Activated T-cell treated with anti-CD3 and anti-CD28 coated beads, Interleukin-2, amount 50 U/mL, for 4 hours (primary cell): Measurements from ENCODE around the gene RYR3. TPM values are rescaled to one million over a fixed set of nuclear protein-coding genes. Genes with fewer than 3 reads are reported as not detected.

Experiments used
- ATAC-seq, 2 donors: fragments of 200-7000 bp; cut with Tn5 transposase; one replicate each; pipeline ENCODE4 v1.10.0; 2021
- DNase-seq: peaks from one replicate; pipeline ENCODE4 v3.0.0-alpha.2; 2020
- H3K27me3 Mint-ChIP-seq: one replicate; pipeline ENCODE4 v1.8.0; 2021; ENCODE audit warnings: low read depth, mixed read lengths
- H3K36me3 Mint-ChIP-seq: one replicate; pipeline ENCODE4 v1.8.0; 2022; ENCODE audit warnings: mixed read lengths; ENCODE audit not compliant: insufficient read depth
- H3K4me1 Mint-ChIP-seq: one replicate; pipeline ENCODE4 v1.8.0; 2021; ENCODE audit warnings: low read depth, mixed read lengths
- H3K4me3 Mint-ChIP-seq: one replicate; pipeline ENCODE4 v1.8.0; 2021; ENCODE audit warnings: mild to moderate bottlenecking, moderate library complexity, mixed read lengths
- H3K9me3 Mint-ChIP-seq: one replicate; pipeline ENCODE4 v1.8.0; 2021; ENCODE audit warnings: mixed read lengths
- total RNA-seq, 3 donors: library from RNA; stranded (reverse); gene quantifications; one replicate each; pipeline ENCODE4 v1.2.1, GENCODE V29; 2021

The RYR3 gene
- total RNA-seq, 3 donors from 2014 or later: not detected

DNA sequence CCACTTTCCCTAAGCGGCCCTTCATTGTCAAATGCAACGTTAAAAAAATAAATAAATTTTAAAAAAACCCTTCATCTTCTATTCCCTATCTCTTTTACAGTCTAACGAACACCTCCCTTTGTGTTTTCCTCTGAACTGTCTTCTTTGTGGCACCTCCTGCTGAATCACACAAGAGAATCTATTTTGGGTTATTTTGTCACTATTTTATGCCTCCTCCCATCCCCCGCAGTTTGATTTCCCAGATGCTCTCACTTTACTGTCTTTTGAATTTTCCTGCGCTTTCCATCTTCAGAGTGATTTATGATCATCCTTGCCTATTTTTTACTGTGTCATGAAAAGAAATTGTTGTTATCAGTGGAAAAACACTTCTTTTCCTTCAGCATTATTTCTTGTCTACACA is 32.5 kb downstream of the RYR3 start:
- DNase-seq (no peak), ATAC-seq (no peak)
- H3K27me3 Mint-ChIP-seq: no peaks in the 10 kb centered on the region
- no peak overlapping the region for H3K4me3 Mint-ChIP-seq
- no peaks in the 10 kb centered on the region for H3K36me3 Mint-ChIP-seq
- no peaks in the 10 kb centered on the region for H3K9me3 Mint-ChIP-seq
- H3K4me1 Mint-ChIP-seq: no peaks in the 10 kb centered on the region

DNA sequence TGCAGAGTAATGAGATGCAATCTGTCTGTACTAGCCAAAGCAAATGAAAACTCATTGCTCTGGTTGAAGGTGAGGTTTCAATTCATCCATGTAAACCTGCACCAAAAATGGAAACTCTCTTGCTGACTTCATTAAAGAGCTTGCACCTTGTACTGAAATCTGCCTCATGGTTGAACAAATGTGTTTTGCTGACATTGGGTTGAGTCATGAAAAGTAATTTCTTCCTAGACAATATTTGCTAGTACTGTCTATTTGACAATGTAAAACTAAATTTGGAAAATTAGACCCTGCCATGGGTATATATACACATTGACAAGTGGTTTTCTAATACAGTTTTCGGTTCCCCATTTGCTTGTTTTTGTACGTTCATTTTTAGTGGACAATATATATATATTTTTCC is 33.3 kb downstream of the RYR3 start:
- H3K4me3 Mint-ChIP-seq: no peak overlapping the region
- H3K36me3 Mint-ChIP-seq: no peaks in the 10 kb centered on the region
- H3K4me1 Mint-ChIP-seq: no peaks in the 10 kb centered on the region
- H3K9me3 Mint-ChIP-seq: no peaks in the 10 kb centered on the region
- no peaks in the 10 kb centered on the region for H3K27me3 Mint-ChIP-seq
- ATAC-seq (no peak), DNase-seq (no peak)

DNA sequence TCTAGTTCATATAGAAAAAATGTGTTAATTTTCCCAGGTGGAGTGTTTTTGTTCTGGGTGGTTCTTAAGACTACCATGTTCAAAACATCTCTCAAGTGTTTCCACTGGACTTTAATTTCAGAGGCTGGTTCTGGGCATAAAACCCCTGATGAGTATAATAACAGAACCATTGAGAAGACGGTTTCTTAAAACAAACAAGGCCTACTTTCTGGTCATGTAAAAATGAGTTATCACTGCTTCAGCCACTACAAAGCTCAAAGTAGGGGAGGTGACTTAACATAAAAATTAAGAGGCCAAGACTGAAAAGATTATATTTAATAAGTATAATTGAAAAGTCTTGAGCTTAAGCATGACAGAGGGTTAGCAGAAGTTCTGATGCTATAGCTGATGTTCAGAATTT is 33.8 kb downstream of the RYR3 start:
- Mint-ChIP-seq H3K4me1 (no peaks in the 10 kb centered on the region), H3K36me3 (no peaks in the 10 kb centered on the region), H3K27me3 (no peaks in the 10 kb centered on the region), H3K4me3 (no peak overlapping the region), H3K9me3 (no peaks in the 10 kb centered on the region)
- ATAC-seq (no peak), DNase-seq (no peak)

DNA sequence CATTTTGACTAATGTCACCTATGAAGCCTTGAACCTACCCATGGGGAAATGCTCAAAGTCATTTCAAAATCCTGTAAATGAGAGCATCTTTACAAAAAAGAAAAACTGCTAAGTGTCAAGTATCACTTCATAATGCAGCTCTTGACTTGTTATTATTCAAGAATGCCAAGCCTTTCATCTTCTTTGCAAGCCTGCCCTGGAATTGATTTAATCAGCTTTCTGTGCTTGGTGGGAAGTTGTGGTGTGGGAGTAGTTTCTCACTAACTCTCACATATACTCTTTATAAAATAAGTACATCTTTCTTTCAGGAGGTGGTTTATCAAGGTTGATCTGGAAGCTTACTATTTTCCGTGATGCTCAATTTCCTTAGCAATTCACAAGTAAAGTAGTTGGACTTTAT is 43.6 kb downstream of the RYR3 start:
- peaks cover 8% of the 10 kb centered on the region for H3K27me3 Mint-ChIP-seq
- DNase-seq (no peak), ATAC-seq (no peak)
- H3K36me3 Mint-ChIP-seq: no peaks in the 10 kb centered on the region
- no peaks in the 10 kb centered on the region for H3K4me1 Mint-ChIP-seq
- no peak overlapping the region for H3K4me3 Mint-ChIP-seq
- H3K9me3 Mint-ChIP-seq: no peaks in the 10 kb centered on the region

DNA sequence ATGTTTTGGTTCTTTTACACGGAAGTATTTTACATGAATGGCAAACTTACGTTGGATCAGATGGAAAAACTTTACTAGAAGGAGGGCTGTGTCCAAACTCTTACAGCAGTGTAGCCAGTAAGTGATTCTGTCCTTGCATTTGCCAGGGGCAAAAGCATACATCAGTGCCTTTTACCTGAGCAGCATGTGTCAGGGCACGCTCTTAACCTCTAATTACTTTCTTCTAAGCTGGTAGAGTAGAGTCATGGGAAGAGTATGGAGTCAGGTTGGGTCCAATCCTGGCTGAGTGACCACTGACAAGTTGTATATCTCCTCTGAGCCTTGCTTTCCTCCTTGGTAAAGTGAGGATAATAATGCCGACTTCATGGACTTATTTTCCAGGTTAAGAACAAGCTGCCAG is 47.1 kb downstream of the RYR3 start:
- no peak for ATAC-seq
- H3K27me3 Mint-ChIP-seq: peaks cover 8% of the 10 kb centered on the region
- DNase-seq: no peak
- H3K4me3 Mint-ChIP-seq: no peak overlapping the region
- H3K9me3 Mint-ChIP-seq: no peaks in the 10 kb centered on the region
- H3K36me3 Mint-ChIP-seq: no peaks in the 10 kb centered on the region
- no peaks in the 10 kb centered on the region for H3K4me1 Mint-ChIP-seq

DNA sequence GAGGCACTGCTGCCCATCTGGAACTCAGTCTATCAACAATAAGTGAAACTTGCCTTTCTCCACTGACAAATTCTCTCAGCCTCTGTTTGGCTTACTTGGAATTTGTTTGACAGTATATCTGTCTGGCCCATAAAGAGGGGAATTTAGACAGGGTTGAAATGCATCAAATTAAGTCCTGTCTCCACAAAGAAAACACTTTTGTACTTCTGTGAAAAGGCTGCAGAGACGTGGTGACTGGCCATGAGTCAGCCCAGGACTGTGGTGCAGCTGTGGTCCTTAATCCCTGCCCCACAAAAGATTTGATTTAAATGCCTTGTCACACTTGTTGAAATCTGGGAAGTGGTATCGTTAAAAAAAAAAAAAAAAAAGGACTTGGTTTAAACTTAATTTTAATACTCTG is 47.5 kb downstream of the RYR3 start:
- peaks cover 5% of the 10 kb centered on the region for H3K27me3 Mint-ChIP-seq
- DNase-seq: no peak
- no peak for ATAC-seq

DNA sequence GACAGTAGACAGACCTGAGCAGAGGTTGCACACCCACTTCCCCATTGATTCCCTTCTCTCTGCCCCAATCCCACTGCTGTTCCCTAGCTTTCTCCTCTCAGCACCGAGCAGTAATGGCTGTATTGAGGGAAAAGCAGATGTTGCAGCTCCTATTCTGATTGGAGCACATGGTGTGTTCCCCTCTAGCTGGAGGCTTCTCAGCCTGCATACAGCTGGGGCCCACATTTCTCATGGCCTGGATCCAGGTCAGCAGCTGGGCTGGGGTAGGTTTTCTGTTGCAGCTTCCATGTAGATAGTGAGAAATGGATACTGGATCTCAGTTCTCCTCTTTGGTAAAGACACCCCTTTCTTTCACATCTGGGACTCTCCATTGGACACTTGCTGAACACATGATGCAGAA is 50.1 kb downstream of the RYR3 start:
- Mint-ChIP-seq H3K36me3 (no peaks in the 10 kb centered on the region), H3K27me3 (peaks cover 5% of the 10 kb centered on the region), H3K4me3 (no peak overlapping the region), H3K4me1 (no peaks in the 10 kb centered on the region), H3K9me3 (no peaks in the 10 kb centered on the region)
- DNase-seq (no peak), ATAC-seq (no peak)

More for the DNA sequence above, 47.5 kb downstream of the RYR3 start:
- Mint-ChIP-seq H3K9me3 (no peaks in the 10 kb centered on the region), H3K4me3 (no peak overlapping the region), H3K4me1 (no peaks in the 10 kb centered on the region), H3K36me3 (no peaks in the 10 kb centered on the region)

DNA sequence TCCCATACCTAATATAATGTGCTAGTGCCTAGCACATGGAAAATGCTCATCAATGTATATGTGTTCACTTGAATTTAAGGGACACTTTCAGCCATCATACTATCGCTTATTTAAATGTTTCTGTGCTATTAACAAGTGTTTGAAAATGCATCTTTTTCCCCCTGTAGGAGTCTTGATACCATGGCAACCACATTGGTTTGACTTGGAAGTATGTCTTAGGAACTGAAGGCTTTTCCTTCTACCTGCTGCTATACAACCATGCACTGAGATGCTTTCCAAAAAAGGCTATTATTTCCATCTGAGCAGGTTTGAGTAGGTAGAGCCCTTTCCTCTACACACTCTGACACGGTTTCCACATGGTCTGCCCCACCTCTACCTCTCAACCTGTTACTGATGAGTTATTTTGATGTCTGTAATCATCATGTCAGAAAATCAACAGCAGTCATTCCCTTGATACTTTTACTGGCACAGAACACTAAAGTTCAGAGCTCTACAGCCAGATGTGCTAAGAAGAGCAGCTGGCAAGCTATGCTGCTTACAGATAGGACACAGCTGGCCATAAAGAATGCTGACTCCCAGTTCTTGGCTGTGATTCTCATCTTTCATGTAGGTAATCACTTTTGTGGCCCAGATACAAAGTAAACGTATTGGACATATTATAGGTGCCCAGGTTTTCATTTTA is 59.3 kb downstream of the RYR3 start:
- peaks cover 4% of the 10 kb centered on the region for H3K27me3 Mint-ChIP-seq
- no peaks in the 10 kb centered on the region for H3K4me1 Mint-ChIP-seq

DNA sequence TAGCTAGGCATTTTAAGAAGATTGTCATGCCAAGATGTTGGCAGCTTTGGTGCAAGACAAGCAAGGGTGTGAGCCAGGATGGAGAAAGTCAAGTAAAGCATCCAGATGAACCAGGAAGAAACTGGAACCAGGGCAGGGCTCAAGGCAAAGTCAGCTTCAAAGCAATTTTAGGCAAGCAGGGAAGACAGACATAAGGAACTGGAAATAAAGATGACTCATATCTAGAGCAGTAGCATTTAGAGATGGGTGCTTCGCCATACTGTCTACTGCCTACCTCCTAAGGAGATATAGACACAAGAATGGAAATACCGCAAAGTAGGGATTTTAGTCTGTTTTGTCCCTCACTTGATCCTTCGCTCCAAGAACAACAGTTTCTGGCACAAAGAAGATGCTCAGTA is 59.9 kb downstream of the RYR3 start:
- Mint-ChIP-seq H3K4me3 (no peak overlapping the region), H3K4me1 (no peaks in the 10 kb centered on the region), H3K27me3 (peaks cover 4% of the 10 kb centered on the region), H3K9me3 (no peaks in the 10 kb centered on the region), H3K36me3 (no peaks in the 10 kb centered on the region)
- ATAC-seq (no peak), DNase-seq (no peak)

More for the DNA sequence above, 59.3 kb downstream of the RYR3 start:
- H3K9me3 Mint-ChIP-seq: no peaks in the 10 kb centered on the region
- ATAC-seq (no peak), DNase-seq (no peak)
- H3K36me3 Mint-ChIP-seq: no peaks in the 10 kb centered on the region
- no peak overlapping the region for H3K4me3 Mint-ChIP-seq

DNA sequence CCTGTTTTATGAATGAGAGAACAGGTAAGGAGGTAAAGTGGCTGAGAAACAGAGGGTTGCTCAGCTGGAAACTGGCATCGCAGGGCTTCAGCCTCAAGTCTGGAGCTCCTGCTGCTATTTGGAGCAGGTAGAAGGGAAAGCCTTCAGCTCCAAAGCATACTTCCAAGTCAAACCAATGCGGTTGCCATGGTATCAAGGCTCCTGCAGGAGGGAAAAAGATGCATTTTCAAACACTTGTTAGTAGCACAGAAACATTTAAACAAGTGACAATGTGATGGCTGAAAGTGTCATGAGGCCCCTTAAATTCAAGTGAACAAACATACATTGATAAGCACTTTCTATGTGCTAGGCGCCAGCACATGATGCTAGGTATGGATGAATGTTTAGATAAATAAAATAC is 60.4 kb downstream of the RYR3 start:
- DNase-seq (no peak), ATAC-seq (no peak)
- Mint-ChIP-seq H3K4me3 (no peak overlapping the region), H3K36me3 (no peaks in the 10 kb centered on the region), H3K9me3 (no peaks in the 10 kb centered on the region), H3K27me3 (peaks cover 4% of the 10 kb centered on the region), H3K4me1 (no peaks in the 10 kb centered on the region)

DNA sequence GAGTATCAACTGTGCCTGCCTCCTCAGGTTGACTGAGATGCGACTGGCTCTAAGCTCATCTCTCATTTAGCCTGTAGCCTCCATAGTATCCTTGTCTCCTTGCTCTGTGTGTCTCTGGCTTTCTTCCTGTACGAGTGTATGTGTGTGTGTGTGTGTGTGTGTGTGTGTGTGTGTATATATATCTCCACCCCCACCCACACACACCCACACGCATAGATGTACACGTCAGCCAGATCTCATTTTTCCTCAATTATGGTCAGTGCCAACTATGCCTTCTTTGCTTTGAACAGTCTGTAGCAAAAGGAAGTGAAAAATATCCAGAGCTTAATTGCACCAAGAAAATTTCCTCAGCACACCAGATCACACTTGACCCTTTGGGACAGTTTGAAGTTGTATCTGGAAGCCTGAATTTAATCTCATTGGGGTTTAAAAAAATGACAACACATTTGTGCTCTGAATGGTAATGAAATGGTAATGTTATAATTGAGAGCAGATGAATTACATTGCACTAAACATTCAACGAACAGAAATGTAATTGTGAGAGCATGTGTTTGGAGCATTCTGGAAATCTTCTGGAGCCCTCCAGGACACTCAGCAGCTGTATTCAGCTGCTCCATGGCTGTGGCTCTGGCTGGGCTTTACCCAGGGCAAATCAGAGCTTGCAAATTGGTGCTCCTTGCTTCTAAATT is 63.6 kb downstream of the RYR3 start:
- H3K9me3 Mint-ChIP-seq: no peaks in the 10 kb centered on the region

DNA sequence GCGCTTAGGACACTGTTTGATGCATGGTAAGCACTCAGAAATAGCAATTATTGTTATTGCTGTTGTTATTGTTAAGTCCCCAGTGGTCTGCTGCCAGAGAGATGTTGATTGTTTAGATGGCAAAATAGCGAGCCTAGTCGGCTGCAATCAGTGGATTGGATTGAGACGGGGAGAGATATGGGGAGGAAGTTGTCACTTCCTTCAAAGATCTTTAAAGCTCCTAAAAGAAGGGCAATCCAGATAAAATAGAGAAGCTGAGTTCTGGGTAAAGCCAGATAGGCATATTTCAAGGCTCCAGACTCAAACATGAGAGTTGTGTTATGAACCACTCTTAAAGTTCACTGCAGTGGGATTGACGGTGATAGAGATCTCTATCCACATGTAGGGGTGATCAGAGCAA is 64.5 kb downstream of the RYR3 start:
- no peaks in the 10 kb centered on the region for H3K9me3 Mint-ChIP-seq
- no peaks in the 10 kb centered on the region for H3K36me3 Mint-ChIP-seq
- ATAC-seq (no peak), DNase-seq (no peak)
- H3K27me3 Mint-ChIP-seq: peaks cover 4% of the 10 kb centered on the region
- no peak overlapping the region for H3K4me3 Mint-ChIP-seq
- no peaks in the 10 kb centered on the region for H3K4me1 Mint-ChIP-seq

More for the DNA sequence above, 63.6 kb downstream of the RYR3 start:
- Mint-ChIP-seq H3K36me3 (no peaks in the 10 kb centered on the region), H3K4me1 (no peaks in the 10 kb centered on the region), H3K27me3 (peaks cover 4% of the 10 kb centered on the region), H3K4me3 (no peak overlapping the region)
- DNase-seq: no peak
- ATAC-seq: no peak

DNA sequence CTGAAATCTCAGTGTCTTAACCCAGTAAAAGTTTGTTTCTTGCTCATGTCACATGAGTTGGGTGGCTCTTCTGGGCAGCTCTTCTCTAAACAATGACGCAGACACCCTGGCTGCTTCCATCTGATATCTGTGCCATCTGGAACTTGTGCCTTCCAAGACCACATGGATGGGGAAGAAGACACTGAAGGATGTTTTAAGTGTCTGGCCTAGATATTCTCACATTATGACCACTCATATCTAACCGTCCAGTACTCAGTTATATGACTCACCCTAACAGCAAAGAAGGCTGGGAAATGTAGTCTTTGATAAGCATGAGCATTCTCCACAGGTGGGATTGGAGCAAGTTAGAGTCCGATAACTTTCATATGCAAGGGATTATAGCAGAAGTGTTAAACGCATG is 66.4 kb downstream of the RYR3 start:
- H3K27me3 Mint-ChIP-seq: peaks cover 2% of the 10 kb centered on the region
- H3K4me3 Mint-ChIP-seq: no peak overlapping the region
- DNase-seq: no peak
- H3K36me3 Mint-ChIP-seq: no peaks in the 10 kb centered on the region
- no peak for ATAC-seq
- no peaks in the 10 kb centered on the region for H3K9me3 Mint-ChIP-seq
- no peaks in the 10 kb centered on the region for H3K4me1 Mint-ChIP-seq

DNA sequence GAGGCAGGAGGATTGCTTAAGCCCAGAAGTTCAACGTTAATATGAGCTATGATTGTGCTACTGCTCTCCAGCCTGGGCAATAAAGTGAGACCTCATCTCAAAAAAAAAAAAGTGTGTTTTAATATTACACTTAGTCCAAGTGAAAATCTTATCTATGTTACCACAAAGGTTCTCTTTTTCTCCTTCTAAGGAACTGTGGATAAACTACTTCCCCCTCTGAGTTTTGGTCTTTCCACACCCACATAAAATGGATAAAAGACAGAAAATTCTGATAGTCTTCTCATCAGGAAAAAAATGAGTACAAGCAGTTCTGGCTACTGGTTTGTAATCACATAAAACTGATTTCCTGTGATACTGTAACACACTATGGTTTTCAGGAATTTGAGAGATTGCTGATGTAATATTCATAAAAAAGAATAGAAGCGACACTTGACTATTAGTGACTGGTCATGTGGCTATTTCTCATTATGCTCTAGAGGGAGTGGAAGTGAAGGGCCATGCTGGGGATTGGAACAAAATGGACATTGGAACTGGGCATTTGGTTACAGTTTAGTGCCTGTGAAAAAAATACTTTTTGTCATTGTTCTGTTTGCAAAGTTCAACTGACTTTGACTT is 68.2 kb downstream of the RYR3 start:
- H3K4me1 Mint-ChIP-seq: no peaks in the 10 kb centered on the region
- no peak for DNase-seq
- H3K36me3 Mint-ChIP-seq: no peaks in the 10 kb centered on the region
- H3K9me3 Mint-ChIP-seq: no peaks in the 10 kb centered on the region
- H3K27me3 Mint-ChIP-seq: peaks cover 2% of the 10 kb centered on the region
- no peak for ATAC-seq
- H3K4me3 Mint-ChIP-seq: no peak overlapping the region

DNA sequence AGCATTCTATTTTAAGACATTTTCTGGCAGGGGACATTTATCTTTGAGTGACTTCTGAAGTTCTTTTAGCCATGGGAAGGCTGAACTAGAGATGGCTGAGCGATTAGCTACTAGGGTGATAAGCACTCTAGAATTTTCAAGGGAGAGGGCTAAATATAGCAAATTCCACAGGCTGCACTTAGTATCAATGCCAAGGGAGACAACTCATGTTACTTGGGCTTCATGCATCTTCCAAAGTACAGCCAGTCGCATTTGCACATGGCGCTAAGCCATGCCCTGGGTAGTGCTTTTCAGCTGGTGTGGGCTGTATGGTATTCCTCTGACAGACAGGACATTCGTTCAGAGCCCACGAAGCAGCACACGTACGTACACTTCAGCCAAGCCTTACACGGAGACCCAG is 69.6 kb downstream of the RYR3 start:
- Mint-ChIP-seq H3K36me3 (no peaks in the 10 kb centered on the region), H3K27me3 (no peaks in the 10 kb centered on the region), H3K4me1 (no peaks in the 10 kb centered on the region), H3K9me3 (no peaks in the 10 kb centered on the region), H3K4me3 (no peak overlapping the region)
- no peak for ATAC-seq
- no peak for DNase-seq
